ENCODE results near the gene ZNF557. TPM values are rescaled to one million over a fixed set of nuclear protein-coding genes. Genes with fewer than 3 reads are reported as not detected.

The ZNF557 gene
- total RNA-seq, 1 experiment from 2014 or later: 9.4 TPM

GRCh38 chr19:7122701-7123100 lies 53.2 kb downstream of the ZNF557 start:
- Histone ChIP-seq H3K9me3 (replicated peaks) (peaks cover 9% of the 10 kb centered on the region; the same call in 1 of the 2 replicates), H3K4me3 (no peak overlapping the region), H3K4me1 (replicated peaks) (no peaks in the 10 kb centered on the region), H3K27ac (no peak overlapping the region), H3K27me3 (replicated peaks) (no peaks in the 10 kb centered on the region), H3K36me3 (no peaks in the 10 kb centered on the region)
- DNase-seq (ENCODE audit: low read depth in 1 of 2, low spot score in 2 of 2): no peak

GRCh38 chr19:7124782-7125181 lies 55.3 kb downstream of the ZNF557 start:
- Histone ChIP-seq H3K27me3 (replicated peaks) (no peaks in the 10 kb centered on the region), H3K36me3 (no peaks in the 10 kb centered on the region), H3K4me1 (replicated peaks) (no peaks in the 10 kb centered on the region), H3K9me3 (replicated peaks) (peaks cover 7% of the 10 kb centered on the region; the same call in 1 of the 2 replicates), H3K4me3 (no peak overlapping the region), H3K27ac (no peak overlapping the region)
- no peak for DNase-seq (ENCODE audit: low read depth in 1 of 2, low spot score in 2 of 2)

DNA sequence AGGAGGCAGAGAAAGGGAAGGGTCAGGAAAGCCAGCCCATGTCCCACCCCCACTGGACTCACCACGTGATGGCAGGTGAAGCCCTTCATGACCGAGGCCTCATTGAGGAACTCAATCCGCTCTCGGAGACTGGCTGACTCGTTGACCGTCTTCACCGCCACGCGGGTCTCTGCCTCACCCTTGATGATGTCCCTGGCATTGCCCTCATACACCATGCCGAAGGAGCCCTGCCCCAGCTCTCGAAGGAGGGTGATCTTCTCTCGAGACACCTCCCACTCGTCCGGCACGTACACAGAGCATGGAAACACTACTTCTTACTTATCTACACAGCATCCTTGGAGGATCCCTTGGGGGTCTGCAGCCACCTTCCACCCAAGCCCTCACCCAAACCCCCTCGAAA lies 55.7 kb downstream of the ZNF557 start:
- no peaks in the 10 kb centered on the region for H3K36me3 ChIP-seq
- H3K4me1 ChIP-seq (replicated peaks): no peaks in the 10 kb centered on the region
- peaks cover 9% of the 10 kb centered on the region; the same call in 1 of the 2 replicates for H3K9me3 ChIP-seq (replicated peaks)
- no peak overlapping the region for H3K4me3 ChIP-seq
- no peak for DNase-seq (ENCODE audit: low read depth in 1 of 2, low spot score in 2 of 2)
- H3K27me3 ChIP-seq (replicated peaks): no peaks in the 10 kb centered on the region
- H3K27ac ChIP-seq: no peak overlapping the region

- Histone ChIP-seq H3K9me3 (replicated peaks) (0 out of 2 replicates have a peak, but pooled peaks cover 6% of the 10 kb centered on the region), H3K27me3 (replicated peaks) (no peaks in the 10 kb centered on the region), H3K4me1 (replicated peaks) (no peaks in the 10 kb centered on the region), H3K27ac (no peak overlapping the region), H3K4me3 (no peak overlapping the region), H3K36me3 (no peaks in the 10 kb centered on the region)
- no peak for DNase-seq (ENCODE audit: low read depth in 1 of 2, low spot score in 2 of 2)
Observed at GRCh38 chr19:7126132-7126531, 56.6 kb downstream of the ZNF557 start.

DNA sequence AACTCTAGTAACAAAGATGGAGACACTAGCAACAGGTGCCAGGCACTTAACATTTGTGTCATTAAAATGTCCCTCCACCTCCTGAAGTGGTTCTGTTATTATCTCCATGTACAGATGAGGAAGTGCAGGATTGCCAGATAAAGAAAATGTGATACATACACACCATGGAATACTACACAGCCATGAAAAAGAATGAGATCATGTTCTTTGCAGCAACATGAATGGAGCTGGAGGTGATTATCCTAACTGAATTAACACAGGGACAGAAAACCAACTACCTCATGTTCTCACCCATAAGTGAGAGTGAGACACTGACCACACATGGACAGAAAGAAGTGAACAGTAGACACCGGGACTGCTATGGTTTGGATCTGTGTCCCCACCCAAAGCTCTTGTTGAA lies 60.5 kb downstream of the ZNF557 start:
- Histone ChIP-seq H3K9me3 (replicated peaks) (peaks cover 3% of the 10 kb centered on the region; the same call in 1 of the 2 replicates), H3K4me3 (no peak overlapping the region), H3K36me3 (no peaks in the 10 kb centered on the region), H3K27me3 (replicated peaks) (no peaks in the 10 kb centered on the region), H3K4me1 (replicated peaks) (no peaks in the 10 kb centered on the region), H3K27ac (no peak overlapping the region)
- no peak for DNase-seq (ENCODE audit: low read depth in 1 of 2, low spot score in 2 of 2)

- H3K4me3 ChIP-seq: no peak overlapping the region
- H3K36me3 ChIP-seq: no peaks in the 10 kb centered on the region
- H3K9me3 ChIP-seq (replicated peaks): peaks cover 3% of the 10 kb centered on the region
- no peaks in the 10 kb centered on the region for H3K27me3 ChIP-seq (replicated peaks)
- no peak for DNase-seq (ENCODE audit: low read depth in 1 of 2, low spot score in 2 of 2)
- H3K27ac ChIP-seq: no peak overlapping the region
- H3K4me1 ChIP-seq (replicated peaks): no peaks in the 10 kb centered on the region
Observed at GRCh38 chr19:7132054-7132453, 62.6 kb downstream of the ZNF557 start.

DNA sequence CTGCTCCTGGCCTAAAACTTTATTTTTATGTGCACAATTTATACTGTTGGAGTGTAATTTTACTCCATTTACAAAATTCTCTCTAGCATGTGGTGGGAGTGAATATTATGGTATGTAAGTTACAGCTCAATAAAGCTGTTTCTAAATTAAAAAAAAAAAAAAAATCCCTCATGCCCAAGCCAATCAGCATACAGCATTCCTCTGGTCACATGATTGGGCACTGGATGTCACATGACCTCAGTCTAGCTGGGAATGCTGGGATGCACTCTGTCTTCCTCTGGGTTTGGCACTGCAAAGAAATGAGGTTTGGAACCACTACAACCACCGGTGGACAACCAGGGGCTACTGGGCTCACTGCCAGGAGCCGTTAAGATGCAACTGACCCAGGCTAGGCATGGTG lies 67.6 kb downstream of the ZNF557 start:
- Histone ChIP-seq H3K27me3 (replicated peaks) (no peaks in the 10 kb centered on the region), H3K27ac (no peak overlapping the region), H3K4me3 (no peak overlapping the region), H3K4me1 (replicated peaks) (no peaks in the 10 kb centered on the region), H3K36me3 (no peaks in the 10 kb centered on the region), H3K9me3 (replicated peaks) (no peaks in the 10 kb centered on the region; the same call in none of the 2 replicates)
- DNase-seq (ENCODE audit: low read depth in 1 of 2, low spot score in 2 of 2): no peak

Other genes with a start within 250 kb of the ZNF557 start
- gene ADGRE1, start 182.1 kb upstream of the ZNF557 start, total RNA-seq (2014; rRNA removed; shearing (Covaris generic)): 0.16 TPM in 1 of 2 replicates, not detected in the other
- gene MBD3L2B, start 48.3 kb upstream of the ZNF557 start, total RNA-seq (2014; rRNA removed; shearing (Covaris generic)): not detected in 2 replicates
- not detected in 2 replicates for gene MBD3L5, start 39.1 kb upstream of the ZNF557 start, total RNA-seq (2014; rRNA removed; shearing (Covaris generic))
- not detected in 2 replicates for gene MBD3L4, start 29.5 kb upstream of the ZNF557 start, total RNA-seq (2014; rRNA removed; shearing (Covaris generic))
- gene MBD3L2, start 20.4 kb upstream of the ZNF557 start, total RNA-seq (2014; rRNA removed; shearing (Covaris generic)): not detected in 2 replicates
- not detected in 2 replicates for gene MBD3L3, start 11.0 kb upstream of the ZNF557 start, total RNA-seq (2014; rRNA removed; shearing (Covaris generic))
- 0.50 and 1.2 TPM in 2 replicates for gene INSR, start 224.7 kb downstream of the ZNF557 start, total RNA-seq (2014; rRNA removed; shearing (Covaris generic))

All from SJSA1 (cell line).